ENCODE results near the gene FNDC3B.

DNA sequence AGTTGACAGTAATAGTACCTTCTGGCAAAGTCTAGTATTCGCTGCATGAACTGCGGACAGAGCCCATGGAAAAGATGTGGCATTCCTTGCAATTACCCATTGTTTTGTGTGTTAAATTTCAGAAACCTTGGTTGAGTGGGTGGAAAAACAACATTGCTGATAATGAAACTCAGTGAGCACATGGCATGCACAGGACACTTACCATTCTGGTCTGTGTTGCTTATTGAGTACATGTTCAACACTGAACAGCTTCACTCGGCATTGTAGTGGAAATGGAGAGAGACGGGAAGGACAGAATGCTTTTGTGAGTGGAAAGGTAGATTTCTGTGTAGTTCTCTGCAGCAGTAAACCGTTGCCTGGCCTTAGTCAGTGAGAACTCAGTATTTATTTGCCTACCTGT is 165.3 kb downstream of the FNDC3B start:
- TF ChIP-seq, protein P1, sequence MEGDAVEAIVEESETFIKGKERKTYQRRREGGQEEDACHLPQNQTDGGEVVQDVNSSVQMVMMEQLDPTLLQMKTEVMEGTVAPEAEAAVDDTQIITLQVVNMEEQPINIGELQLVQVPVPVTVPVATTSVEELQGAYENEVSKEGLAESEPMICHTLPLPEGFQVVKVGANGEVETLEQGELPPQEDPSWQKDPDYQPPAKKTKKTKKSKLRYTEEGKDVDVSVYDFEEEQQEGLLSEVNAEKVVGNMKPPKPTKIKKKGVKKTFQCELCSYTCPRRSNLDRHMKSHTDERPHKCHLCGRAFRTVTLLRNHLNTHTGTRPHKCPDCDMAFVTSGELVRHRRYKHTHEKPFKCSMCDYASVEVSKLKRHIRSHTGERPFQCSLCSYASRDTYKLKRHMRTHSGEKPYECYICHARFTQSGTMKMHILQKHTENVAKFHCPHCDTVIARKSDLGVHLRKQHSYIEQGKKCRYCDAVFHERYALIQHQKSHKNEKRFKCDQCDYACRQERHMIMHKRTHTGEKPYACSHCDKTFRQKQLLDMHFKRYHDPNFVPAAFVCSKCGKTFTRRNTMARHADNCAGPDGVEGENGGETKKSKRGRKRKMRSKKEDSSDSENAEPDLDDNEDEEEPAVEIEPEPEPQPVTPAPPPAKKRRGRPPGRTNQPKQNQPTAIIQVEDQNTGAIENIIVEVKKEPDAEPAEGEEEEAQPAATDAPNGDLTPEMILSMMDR (IDR thresholded peaks at IDR 0.05) = no peak
- TF ChIP-seq ZFX (IDR thresholded peaks at IDR 0.05; ENCODE audit: borderline replicate concordance) = no peak
